Measurements from ENCODE around the gene HAS3. TPM values are rescaled to one million over a fixed set of nuclear protein-coding genes. Genes with fewer than 3 reads are reported as not detected.

HAS3 gene
- total RNA-seq, 2 donors from 2014 or later, result 0.26 to 0.99 TPM

DNA sequence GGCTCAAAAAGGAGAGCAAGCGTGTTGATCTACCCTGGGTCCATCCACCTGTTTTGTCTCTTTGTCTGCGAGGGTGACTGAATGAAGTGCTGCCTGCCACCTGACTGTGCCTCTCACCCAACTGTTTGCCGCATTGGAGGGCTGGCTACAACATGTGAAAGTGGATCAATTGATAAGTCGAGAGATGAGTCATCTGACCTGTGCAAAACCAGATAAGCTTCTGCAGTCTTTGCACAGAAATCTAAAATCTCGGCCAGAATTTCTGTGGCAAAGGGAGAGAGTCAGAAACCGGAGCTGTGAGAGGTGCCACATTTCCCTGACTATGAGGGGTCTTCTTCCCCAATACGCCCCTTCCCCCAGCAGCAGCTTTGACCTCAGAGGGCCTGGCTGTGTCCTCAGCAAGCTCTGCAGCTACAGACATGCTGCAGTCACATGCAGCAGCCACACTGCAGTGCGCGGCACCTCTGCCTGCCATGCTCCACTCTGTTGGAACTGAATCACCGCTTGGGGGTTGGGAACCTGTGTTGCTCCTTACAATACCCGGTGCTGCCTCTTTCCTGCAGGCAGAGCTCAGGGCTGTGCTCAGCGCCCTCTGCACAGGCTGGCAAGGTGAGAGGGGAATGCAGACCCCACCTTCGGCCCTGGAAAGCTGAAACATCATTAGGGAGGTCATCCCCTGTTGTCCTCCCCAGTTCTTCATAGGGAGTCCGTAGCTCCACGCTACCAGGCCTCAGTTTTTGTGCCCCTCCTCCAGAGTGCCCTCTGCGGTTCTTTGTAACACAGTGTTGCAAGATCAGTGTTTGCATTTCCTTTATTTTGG, 16.2 kb upstream of the HAS3 start:
- intact Hi-C loops (cut with DNase I), result no loop called here
- peak overlapping the region; percentile 26 to 53 (median 40) for H3K27ac ChIP-seq
- peak; percentile 24 to 47 (median 46) for DNase-seq
- no peak overlapping the region for H3K4me3 ChIP-seq
- no peaks in the 10 kb centered on the region for H3K9me3 ChIP-seq
- no peaks in the 10 kb centered on the region for H3K36me3 ChIP-seq (replicated peaks in 1 of 2; ENCODE audit: insufficient read depth in 1 of 2, low read depth in 2 of 2)
- 30 to 36% methylated on average over 10 to 16 of the region's 16 CpGs for WGBS, 2 donors
- TF ChIP-seq, protein P1, sequence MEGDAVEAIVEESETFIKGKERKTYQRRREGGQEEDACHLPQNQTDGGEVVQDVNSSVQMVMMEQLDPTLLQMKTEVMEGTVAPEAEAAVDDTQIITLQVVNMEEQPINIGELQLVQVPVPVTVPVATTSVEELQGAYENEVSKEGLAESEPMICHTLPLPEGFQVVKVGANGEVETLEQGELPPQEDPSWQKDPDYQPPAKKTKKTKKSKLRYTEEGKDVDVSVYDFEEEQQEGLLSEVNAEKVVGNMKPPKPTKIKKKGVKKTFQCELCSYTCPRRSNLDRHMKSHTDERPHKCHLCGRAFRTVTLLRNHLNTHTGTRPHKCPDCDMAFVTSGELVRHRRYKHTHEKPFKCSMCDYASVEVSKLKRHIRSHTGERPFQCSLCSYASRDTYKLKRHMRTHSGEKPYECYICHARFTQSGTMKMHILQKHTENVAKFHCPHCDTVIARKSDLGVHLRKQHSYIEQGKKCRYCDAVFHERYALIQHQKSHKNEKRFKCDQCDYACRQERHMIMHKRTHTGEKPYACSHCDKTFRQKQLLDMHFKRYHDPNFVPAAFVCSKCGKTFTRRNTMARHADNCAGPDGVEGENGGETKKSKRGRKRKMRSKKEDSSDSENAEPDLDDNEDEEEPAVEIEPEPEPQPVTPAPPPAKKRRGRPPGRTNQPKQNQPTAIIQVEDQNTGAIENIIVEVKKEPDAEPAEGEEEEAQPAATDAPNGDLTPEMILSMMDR (IDR thresholded peaks at IDR 0.05), result no peak
- no peak for TF ChIP-seq POLR2A (IDR thresholded peaks at IDR 0.05)
- peak; percentile 76 for ATAC-seq
- H3K27me3 ChIP-seq, result no peaks in the 10 kb centered on the region
- peaks cover 14% of the 10 kb centered on the region for H3K4me1 ChIP-seq

DNA sequence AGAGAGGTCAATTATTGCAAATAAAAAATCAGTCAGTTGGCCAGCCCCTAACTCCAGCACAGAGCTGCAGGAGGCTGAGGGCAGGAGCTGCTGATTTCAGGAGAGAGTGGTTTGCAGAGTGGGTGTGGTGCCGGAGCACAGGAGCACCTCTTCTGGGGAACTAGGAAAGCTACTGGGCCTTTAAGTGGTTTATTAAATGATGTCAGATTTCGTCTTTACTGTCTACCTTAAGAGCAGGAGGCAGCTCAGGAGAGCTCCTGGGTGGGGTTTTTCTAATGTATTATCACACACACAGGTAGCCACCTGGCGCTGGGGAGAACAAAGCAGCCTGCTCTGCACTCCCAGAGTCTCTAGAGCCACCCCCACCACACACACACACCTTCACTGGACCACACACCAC, 11.5 kb upstream of the HAS3 start:
- Histone ChIP-seq H3K27ac (no peak overlapping the region), H3K4me3 (no peak overlapping the region), H3K4me1 (peaks cover 10% of the 10 kb centered on the region), H3K9me3 (no peaks in the 10 kb centered on the region), H3K27me3 (no peaks in the 10 kb centered on the region), H3K36me3 (replicated peaks in 1 of 2; ENCODE audit: insufficient read depth in 1 of 2, low read depth in 2 of 2) (no peaks in the 10 kb centered on the region)
- 83 to 85% methylated on average over 3 of the region's 3 CpGs for WGBS, 2 donors
- DNase-seq (no peak), ATAC-seq (no peak)
- intact Hi-C loops (cut with DNase I), result no loop called here
- TF ChIP-seq, protein P1 (IDR thresholded peaks at IDR 0.05), result no peak
- TF ChIP-seq POLR2A (IDR thresholded peaks at IDR 0.05), result no peak

DNA sequence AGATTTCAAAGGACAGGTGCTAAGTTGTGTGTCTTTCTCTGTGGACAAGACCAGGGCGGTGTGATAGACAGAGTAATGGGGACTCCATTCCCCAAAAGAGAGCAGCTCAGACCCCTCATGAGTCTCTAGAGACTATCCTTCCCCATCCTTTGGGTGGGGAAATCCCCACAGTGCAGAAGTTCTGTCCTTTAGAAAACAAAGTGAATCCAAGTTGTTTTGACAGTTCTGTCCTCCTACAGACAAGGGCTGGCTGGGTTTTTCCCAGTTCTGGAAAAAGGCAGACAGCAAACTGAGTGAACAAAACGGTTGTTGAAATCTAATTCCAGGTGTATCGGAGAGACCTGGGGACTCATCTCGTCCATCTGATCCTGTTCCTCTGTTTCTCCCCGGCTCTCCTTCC, 11.0 kb upstream of the HAS3 start:
- Histone ChIP-seq H3K27me3 (no peaks in the 10 kb centered on the region), H3K36me3 (replicated peaks in 1 of 2; ENCODE audit: insufficient read depth in 1 of 2, low read depth in 2 of 2) (no peaks in the 10 kb centered on the region), H3K27ac (no peak overlapping the region), H3K4me3 (no peak overlapping the region), H3K4me1 (peaks cover 6% of the 10 kb centered on the region), H3K9me3 (no peaks in the 10 kb centered on the region)
- no peak for DNase-seq
- no peak for ATAC-seq
- intact Hi-C loops (cut with DNase I), result no loop called here
- TF ChIP-seq, protein P1 (IDR thresholded peaks at IDR 0.05), result no peak
- TF ChIP-seq POLR2A (IDR thresholded peaks at IDR 0.05), result no peak
- WGBS, 2 donors, result 71 to 83% methylated on average over 5 of the region's 5 CpGs

DNA sequence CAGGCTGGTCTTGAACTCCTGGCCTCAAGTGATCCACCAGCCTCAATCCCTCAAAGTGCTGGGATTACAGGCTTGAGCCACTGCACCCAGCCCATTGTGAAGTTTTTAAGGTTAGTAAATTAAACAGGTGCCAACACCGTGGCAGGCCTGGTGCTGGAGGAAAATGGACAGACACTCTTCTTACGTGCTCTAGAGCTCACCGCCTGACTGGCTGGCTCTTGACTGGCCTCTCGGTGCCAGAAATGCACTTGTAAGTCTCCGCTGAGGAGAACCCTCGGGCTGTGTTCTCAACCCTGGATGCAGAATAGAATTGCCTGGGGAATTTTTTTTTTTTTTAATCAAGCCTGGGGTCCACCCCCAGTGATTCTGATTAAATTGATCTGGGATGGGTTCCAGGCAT, 10.3 kb upstream of the HAS3 start:
- H3K4me3 ChIP-seq, result no peak overlapping the region
- no peak for DNase-seq
- 85 to 89% methylated on average over 2 to 6 of the region's 6 CpGs for WGBS, 2 donors
- H3K4me1 ChIP-seq, result peaks cover 8% of the 10 kb centered on the region
- H3K9me3 ChIP-seq, result no peaks in the 10 kb centered on the region
- H3K27me3 ChIP-seq, result no peaks in the 10 kb centered on the region
- intact Hi-C loops (cut with DNase I), result no loop called here
- no peak overlapping the region for H3K27ac ChIP-seq
- H3K36me3 ChIP-seq (replicated peaks in 1 of 2; ENCODE audit: insufficient read depth in 1 of 2, low read depth in 2 of 2), result no peaks in the 10 kb centered on the region
- no peak for ATAC-seq
- no peak for TF ChIP-seq POLR2A (IDR thresholded peaks at IDR 0.05)
- TF ChIP-seq, protein P1 (IDR thresholded peaks at IDR 0.05), result no peak

Data from body of pancreas (tissue), 4 donors.